Mesendoderm (in vitro differentiated cells): Measurements from ENCODE around the gene DRG2.

ENCODE experiments used
- DNase-seq: peaks from one replicate; pipeline ENCODE4 v3.0.0; 2013
- H2AK5ac ChIP-seq: 2 replicates; pipeline ENCODE4 v1.6.1; 2013; ENCODE audit warnings: low read length, inconsistent platforms
- H2BK120ac ChIP-seq: 2 replicates; pipeline ENCODE4 v1.6.1; 2013; ENCODE audit warnings: low read depth, mild to moderate bottlenecking, low read length, moderate library complexity, mixed read lengths
- H2BK15ac ChIP-seq: replicated peaks from 2 replicates; pipeline ENCODE4 v1.6.1; 2013; ENCODE audit warnings: low read depth, mild to moderate bottlenecking, moderate library complexity
- H2BK5ac ChIP-seq: 2 replicates; pipeline ENCODE4 v1.6.1; 2013; ENCODE audit warnings: low read length, inconsistent platforms
- H3K18ac ChIP-seq: 2 replicates; pipeline ENCODE4 v1.6.1; 2013; ENCODE audit warnings: mild to moderate bottlenecking, low read length, mixed read lengths
- H3K23ac ChIP-seq: one replicate; pipeline ENCODE4 v1.6.1; 2013; ENCODE audit warnings: low read length
- H3K27ac ChIP-seq: 2 replicates; pipeline ENCODE4 v1.5.1; 2013; ENCODE audit warnings: low read depth, mild to moderate bottlenecking, inconsistent platforms, low read length, moderate library complexity
- H3K27me3 ChIP-seq: 2 replicates; pipeline ENCODE4 v1.6.1; 2013; ENCODE audit warnings: low read length, control low read depth, mild to moderate bottlenecking, inconsistent platforms; ENCODE audit not compliant: insufficient read depth, poor library complexity
- H3K36me3 ChIP-seq: 2 replicates; pipeline ENCODE4 v1.6.1; 2013; ENCODE audit warnings: low read length, inconsistent platforms; ENCODE audit not compliant: control insufficient read depth, insufficient read depth
- H3K4ac ChIP-seq: one replicate; pipeline ENCODE4 v1.6.1; 2013; ENCODE audit warnings: low read depth, mild to moderate bottlenecking, low read length, moderate library complexity
- H3K4me1 ChIP-seq: 2 replicates; pipeline ENCODE4 v1.6.1; 2013; ENCODE audit warnings: low read depth, low read length, inconsistent platforms; ENCODE audit not compliant: control insufficient read depth
- H3K4me2 ChIP-seq: 2 replicates; pipeline ENCODE4 v1.6.1; 2013; ENCODE audit warnings: low read length
- H3K4me3 ChIP-seq: 2 replicates; pipeline ENCODE4 v1.5.1; 2013; ENCODE audit warnings: mild to moderate bottlenecking, low read length
- H3K56ac ChIP-seq: one replicate; pipeline ENCODE4 v1.6.1; 2013; ENCODE audit warnings: low read length
- H3K79me1 ChIP-seq: 2 replicates; pipeline ENCODE4 v1.6.1; 2013; ENCODE audit warnings: low read length, inconsistent platforms
- H3K79me2 ChIP-seq: 2 replicates; pipeline ENCODE4 v1.6.1; 2013; ENCODE audit warnings: mild to moderate bottlenecking, low read length; ENCODE audit not compliant: control insufficient read depth, insufficient read depth
- H3K9ac ChIP-seq: 2 replicates; pipeline ENCODE4 v1.6.1; 2013; ENCODE audit warnings: low read length, inconsistent platforms
- H4K5ac ChIP-seq: one replicate; pipeline ENCODE4 v1.6.1; 2013; ENCODE audit warnings: low read length
- H4K8ac ChIP-seq: one replicate; pipeline ENCODE4 v1.6.1; 2013; ENCODE audit warnings: low read depth, mild to moderate bottlenecking, control low read depth, low read length, moderate library complexity
- WGBS: extraction: QIAGEN DNeasy Blood & Tissue Kit; methylation state at CpG from one replicate; pipeline ENCODE4 v1.1.7; 2013; ENCODE audit warnings: low lambda C conversion rate, missing lambda C conversion rate; ENCODE audit not compliant: insufficient coverage; ENCODE audit errors: extremely low coverage; 5-methylcytosine and 5-hydroxymethylcytosine counted together

The DRG2 gene

GRCh38 chr17:18111330-18111971 lies 23.7 kb downstream of the DRG2 start:
- DNase-seq, result no peak
- Histone ChIP-seq H3K27ac (no peak overlapping the region), H2BK120ac (no peak overlapping the region), H3K79me2 (no peaks in the 10 kb centered on the region), H3K23ac (no peak overlapping the region), H2BK15ac (no peak overlapping the region), H3K36me3 (no peaks in the 10 kb centered on the region), H3K9ac (no peak overlapping the region), H3K18ac (no peak overlapping the region), H3K56ac (no peak overlapping the region), H2AK5ac (no peak overlapping the region), H3K4ac (no peak overlapping the region), H2BK5ac (no peak overlapping the region), H3K79me1 (no peaks in the 10 kb centered on the region), H4K8ac (no peak overlapping the region), H3K4me2 (no peak overlapping the region), H3K4me3 (no peak overlapping the region), H3K4me1 (no peaks in the 10 kb centered on the region), H4K5ac (no peak overlapping the region), H3K27me3 (no peaks in the 10 kb centered on the region)
- WGBS, result no CpG with 5 or more reads among the region's 6 CpGs

DNA sequence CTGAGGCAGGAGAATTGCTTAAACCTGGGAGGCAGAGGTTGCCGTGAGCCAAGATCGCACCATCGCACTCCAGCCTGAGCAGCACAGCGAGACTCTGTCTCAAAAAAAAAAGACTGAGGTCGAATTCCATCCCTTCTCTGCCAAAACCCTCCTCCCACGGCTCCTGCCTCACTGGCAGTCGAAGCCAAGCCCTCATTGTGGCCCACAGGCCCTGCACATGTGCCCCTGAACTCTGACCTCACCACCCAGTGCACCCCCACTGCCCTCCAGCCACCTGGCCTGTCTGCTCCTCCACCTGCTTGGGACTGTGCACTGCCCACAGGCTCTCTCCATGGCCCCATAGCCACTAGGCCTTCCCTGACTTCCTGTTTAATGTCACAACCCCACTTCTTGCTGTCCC lies 27.8 kb downstream of the DRG2 start:
- no peak overlapping the region for H3K9ac ChIP-seq
- H3K27me3 ChIP-seq, result no peaks in the 10 kb centered on the region
- no peak overlapping the region for H2BK5ac ChIP-seq
- H3K18ac ChIP-seq, result no peak overlapping the region
- no peak overlapping the region for H4K8ac ChIP-seq
- H3K4me3 ChIP-seq, result no peak overlapping the region
- no peak overlapping the region for H4K5ac ChIP-seq
- no peak overlapping the region for H3K4ac ChIP-seq
- no peaks in the 10 kb centered on the region for H3K36me3 ChIP-seq
- H3K23ac ChIP-seq, result no peak overlapping the region
- H3K79me2 ChIP-seq, result no peaks in the 10 kb centered on the region
- no peak overlapping the region for H3K27ac ChIP-seq
- no peak overlapping the region for H3K4me2 ChIP-seq
- no peak for DNase-seq
- no peak overlapping the region for H2BK15ac ChIP-seq
- no peak overlapping the region for H2BK120ac ChIP-seq
- WGBS, result no CpG with 5 or more reads among the region's 7 CpGs
- no peaks in the 10 kb centered on the region for H3K79me1 ChIP-seq
- no peak overlapping the region for H2AK5ac ChIP-seq
- H3K4me1 ChIP-seq, result no peaks in the 10 kb centered on the region
- no peak overlapping the region for H3K56ac ChIP-seq

DNA sequence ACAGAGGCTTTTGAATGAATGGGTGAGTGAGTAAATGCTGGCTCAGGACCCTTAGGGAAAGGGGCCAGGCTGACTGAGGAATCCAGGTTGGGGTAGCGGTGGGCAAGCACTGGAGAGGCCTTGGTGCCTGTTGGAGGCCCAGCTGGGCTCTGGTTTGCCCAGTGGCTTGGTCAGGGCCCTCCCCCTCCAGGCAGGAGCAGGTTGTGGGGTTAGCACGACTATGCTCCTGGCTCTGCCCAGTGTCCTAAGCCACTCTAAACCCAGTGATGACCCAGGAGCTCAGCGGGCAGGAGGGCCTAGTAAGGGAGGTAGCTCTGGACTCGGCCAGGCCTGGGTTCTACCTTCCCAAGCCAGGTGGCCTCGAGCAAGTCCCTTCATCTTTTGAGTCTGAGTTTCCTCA lies 28.3 kb downstream of the DRG2 start:
- Histone ChIP-seq H3K56ac (no peak overlapping the region), H3K4me2 (no peak overlapping the region), H2AK5ac (no peak overlapping the region), H2BK15ac (no peak overlapping the region), H3K36me3 (no peaks in the 10 kb centered on the region), H2BK120ac (no peak overlapping the region), H3K9ac (no peak overlapping the region), H3K27me3 (no peaks in the 10 kb centered on the region), H3K4me3 (no peak overlapping the region), H3K4ac (no peak overlapping the region), H3K79me1 (no peaks in the 10 kb centered on the region), H3K4me1 (no peaks in the 10 kb centered on the region), H4K8ac (no peak overlapping the region), H2BK5ac (no peak overlapping the region), H4K5ac (no peak overlapping the region), H3K18ac (no peak overlapping the region), H3K23ac (no peak overlapping the region), H3K27ac (no peak overlapping the region), H3K79me2 (no peaks in the 10 kb centered on the region)
- no peak for DNase-seq
- no CpG with 5 or more reads among the region's 5 CpGs for WGBS

- no peak overlapping the region for H2BK5ac ChIP-seq
- no peak overlapping the region for H3K18ac ChIP-seq
- no peak overlapping the region for H3K9ac ChIP-seq
- no peak overlapping the region for H3K4me3 ChIP-seq
- H4K8ac ChIP-seq, result no peak overlapping the region
- H3K79me1 ChIP-seq, result no peaks in the 10 kb centered on the region
- no peak overlapping the region for H2AK5ac ChIP-seq
- H3K36me3 ChIP-seq, result no peaks in the 10 kb centered on the region
- H3K4me1 ChIP-seq, result no peaks in the 10 kb centered on the region
- no peak for DNase-seq
- no peak overlapping the region for H3K4me2 ChIP-seq
- H2BK15ac ChIP-seq, result no peak overlapping the region
- no peak overlapping the region for H4K5ac ChIP-seq
- H3K23ac ChIP-seq, result no peak overlapping the region
- no peak overlapping the region for H3K27ac ChIP-seq
- no CpG with 5 or more reads among the region's 1 CpG for WGBS
- no peaks in the 10 kb centered on the region for H3K79me2 ChIP-seq
- H2BK120ac ChIP-seq, result no peak overlapping the region
- no peaks in the 10 kb centered on the region for H3K27me3 ChIP-seq
- no peak overlapping the region for H3K56ac ChIP-seq
- H3K4ac ChIP-seq, result no peak overlapping the region
Observed at GRCh38 chr17:18117533-18117932, 29.8 kb downstream of the DRG2 start.

GRCh38 chr17:18117982-18118975 lies 30.5 kb downstream of the DRG2 start:
- no peak overlapping the region for H2BK5ac ChIP-seq
- WGBS, result no CpG with 5 or more reads among the region's 33 CpGs
- H3K27ac ChIP-seq, result no peak overlapping the region
- H3K27me3 ChIP-seq, result no peaks in the 10 kb centered on the region
- no peak overlapping the region for H2BK120ac ChIP-seq
- no peak overlapping the region for H3K18ac ChIP-seq
- H3K4me1 ChIP-seq, result no peaks in the 10 kb centered on the region
- H3K79me1 ChIP-seq, result no peaks in the 10 kb centered on the region
- no peaks in the 10 kb centered on the region for H3K79me2 ChIP-seq
- no peak overlapping the region for H3K9ac ChIP-seq
- no peak overlapping the region for H2BK15ac ChIP-seq
- DNase-seq, result no peak
- no peak overlapping the region for H3K4ac ChIP-seq
- H3K56ac ChIP-seq, result no peak overlapping the region
- no peaks in the 10 kb centered on the region for H3K36me3 ChIP-seq
- H3K4me3 ChIP-seq, result no peak overlapping the region
- H4K8ac ChIP-seq, result no peak overlapping the region
- no peak overlapping the region for H3K23ac ChIP-seq
- no peak overlapping the region for H3K4me2 ChIP-seq
- no peak overlapping the region for H2AK5ac ChIP-seq
- no peak overlapping the region for H4K5ac ChIP-seq
